HCT116 (cell line): ENCODE data around the gene EYA3. TPM values are rescaled to one million over a fixed set of nuclear protein-coding genes. Genes with fewer than 3 reads are reported as not detected.

ENCODE experiments used
- ATAC-seq: fragments of 200-7000 bp; cut with Tn5 transposase; 2 replicates; pipeline ENCODE4 v1.9.1; 2020; ENCODE audit warnings: mild to moderate bottlenecking, moderate library complexity
- BruUV-seq: library from RNA; stranded (reverse); fragments of 400-500 nt; replicated peaks from 2 replicates; lab custom pipeline; 2021; lab: Mats Ljungman, UMichigan
- CTCF ChIA-PET: fragments of 300-600 bp; sonication (Branson Sonifier 250); formaldehyde crosslinking; loops from one replicate; lab custom pipeline; 2021; ENCODE audit warnings: antibody characterized with exemption; lab: Charles Lee
- POLR2A ChIA-PET: fragments of 300-600, 350-600 bp; sonication (Branson Sonifier 250); formaldehyde crosslinking; loops from one replicate; lab custom pipeline; 2021; ENCODE audit warnings: antibody characterized with exemption; lab: Charles Lee
- RAD21 ChIA-PET, 2 experiments: fragments of 300-600 bp; sonication (Branson Sonifier 250); formaldehyde crosslinking; loops; one replicate each; lab custom pipeline; 2023; ENCODE audit warnings: low total read pairs in 2 of 2; ENCODE audit not compliant: uncharacterized antibody in 2 of 2, unreplicated experiment in 2 of 2, low non-redundant PET in 1 of 2; lab: Charles Lee
- DNase-seq: peaks from one replicate; pipeline ENCODE4 v3.0.0-alpha.2; 2010; ENCODE audit warnings: low read depth, low spot score
- H2AFZ ChIP-seq: fragments of 200-600 bp; shearing (Covaris generic), sonication (generic); 2 replicates; pipeline ENCODE4 v1.6.1; 2017; ENCODE audit warnings: low read depth, mixed run types, mixed read lengths, antibody characterized with exemption, low read length; ENCODE audit not compliant: poor library complexity, severe bottlenecking
- H3K27ac ChIP-seq: 2 replicates; pipeline ENCODE4 v1.5.1; 2012; ENCODE audit warnings: low read depth, low read length
- H3K27me3 ChIP-seq: fragments of 200-600 bp; sonication (generic); 2 replicates; pipeline ENCODE4 v1.6.1; 2016; ENCODE audit warnings: mixed run types, low read length, mixed read lengths; ENCODE audit not compliant: insufficient read depth
- H3K36me3 ChIP-seq, 2 experiments: fragments of 200-500 bp in 1 of 2; fragments of 200-600 bp in 1 of 2; sonication (Bioruptor generic) in 1 of 2; sonication (generic) in 1 of 2; 2 replicates each; pipeline versions ENCODE4 v1.5.1 to v1.6.1; 2014 to 2016; ENCODE audit warnings: low read length in 2 of 2, inconsistent platforms in 1 of 2, mixed read lengths in 1 of 2, mixed run types in 1 of 2; ENCODE audit not compliant: insufficient read depth in 2 of 2, control insufficient read depth in 1 of 2
- H3K4me1 ChIP-seq, 2 experiments: fragments of 200-600 bp in 1 of 2; sonication (generic) in 1 of 2; 2 replicates each; pipeline versions ENCODE4 v1.5.1 to v1.6.1; 2012 to 2017; ENCODE audit warnings: low read length in 2 of 2, inconsistent platforms in 1 of 2, mild to moderate bottlenecking in 1 of 2, mixed read lengths in 1 of 2, mixed run types in 1 of 2, moderate library complexity in 1 of 2; ENCODE audit not compliant: insufficient read depth in 2 of 2, control insufficient read depth in 1 of 2
- H3K4me2 ChIP-seq: fragments of 200-600 bp; sonication (generic); 2 replicates; pipeline ENCODE4 v1.6.1; 2017; ENCODE audit warnings: mixed run types, low read length, mixed read lengths
- H3K4me3 ChIP-seq, 2 experiments: fragments of 200-600 bp in 1 of 2; sonication (generic) in 1 of 2; replicated peaks in 1 of 2; 2 replicates each; pipeline ENCODE4 v1.5.1; 2011 to 2016; ENCODE audit warnings: low read length in 2 of 2, control low read depth in 1 of 2, low read depth in 1 of 2, mild to moderate bottlenecking in 1 of 2, mixed read lengths in 1 of 2, mixed run types in 1 of 2
- H3K79me2 ChIP-seq: fragments of 200-600 bp; sonication (generic); 2 replicates; pipeline ENCODE4 v1.6.1; 2017; ENCODE audit warnings: mild to moderate bottlenecking, mixed run types, low read length, moderate library complexity, mixed read lengths; ENCODE audit not compliant: insufficient read depth
- H3K9ac ChIP-seq: fragments of 200-600 bp; sonication (generic); 2 replicates; pipeline ENCODE4 v1.6.1; 2016; ENCODE audit warnings: low read length, mixed read lengths
- H3K9me2 ChIP-seq: fragments of 200-600 bp; sonication (generic), shearing (Covaris generic); 2 replicates; pipeline ENCODE4 v1.6.1; 2017; ENCODE audit warnings: mixed run types, mild to moderate bottlenecking, moderate library complexity; ENCODE audit not compliant: insufficient read depth
- H3K9me3 ChIP-seq, 2 experiments: fragments of 200-500 bp in 1 of 2; fragments of 200-600 bp in 1 of 2; sonication (Bioruptor generic) in 1 of 2; sonication (generic) in 1 of 2; 2 replicates each; pipeline ENCODE4 v1.6.1; 2014 to 2017; ENCODE audit warnings: low read length in 2 of 2, mixed read lengths in 2 of 2, inconsistent platforms in 1 of 2, low read depth in 1 of 2, mild to moderate bottlenecking in 1 of 2, mixed run types in 1 of 2, moderate library complexity in 1 of 2; ENCODE audit not compliant: control insufficient read depth in 1 of 2, insufficient read depth in 1 of 2
- H4K20me1 ChIP-seq: fragments of 200-600 bp; sonication (generic), shearing (Covaris generic); 2 replicates; pipeline ENCODE4 v1.6.1; 2017; ENCODE audit warnings: mixed run types, mild to moderate bottlenecking, moderate library complexity; ENCODE audit not compliant: insufficient read depth
- ATF3 ChIP-seq: IDR thresholded peaks from 2 replicates; pipeline ENCODE4 v1.6.1; 2012
- CEBPB ChIP-seq: IDR thresholded peaks from 2 replicates; pipeline ENCODE4 v1.6.1; 2012; ENCODE audit warnings: low read depth
- CTCF ChIP-seq, 3 experiments: fragments of 200-600 bp in 1 of 3; sonication (generic) in 1 of 3; IDR thresholded peaks in 2 of 3; conservative IDR thresholded peaks in 1 of 3; 2 replicates each; pipeline ENCODE4 v1.5.1; 2012 to 2017; ENCODE audit warnings: low read depth in 2 of 3, low read length in 2 of 3, antibody characterized with exemption in 1 of 3, borderline replicate concordance in 1 of 3, control low read depth in 1 of 3, mild to moderate bottlenecking in 1 of 3, mixed read lengths in 1 of 3, mixed run types in 1 of 3, moderate library complexity in 1 of 3; ENCODE audit not compliant: insufficient read depth in 1 of 3
- EZH2phosphoT487 ChIP-seq: fragments of 200-600 bp; IDR thresholded peaks from 2 replicates; pipeline ENCODE4 v1.6.1; 2018; ENCODE audit warnings: antibody characterized with exemption, borderline replicate concordance
- FOSL1 ChIP-seq: IDR thresholded peaks from 2 replicates; pipeline ENCODE4 v1.6.1; 2012; ENCODE audit warnings: low read depth
- MAX ChIP-seq: IDR thresholded peaks from 2 replicates; pipeline ENCODE4 v1.6.1; 2012
- POLR2A ChIP-seq: IDR thresholded peaks from 2 replicates; pipeline ENCODE4 v1.7.0; 2011; ENCODE audit warnings: borderline replicate concordance; ENCODE audit not compliant: insufficient read depth, insufficient read length; ENCODE audit errors: extremely low read depth
- RAD21 ChIP-seq: IDR thresholded peaks from 2 replicates; pipeline ENCODE4 v1.6.1; 2012; ENCODE audit warnings: low read depth, mild to moderate bottlenecking
- SIN3A ChIP-seq: IDR thresholded peaks from 2 replicates; pipeline ENCODE4 v1.6.1; 2012; ENCODE audit warnings: low read depth
- YY1 ChIP-seq: IDR thresholded peaks from 2 replicates; pipeline ENCODE4 v1.6.1; 2011; ENCODE audit warnings: low read length, low read depth, moderate library complexity, mild to moderate bottlenecking; ENCODE audit not compliant: insufficient replicate concordance; ENCODE audit errors: extremely low read depth
- ZFX ChIP-seq: fragments of 450-650 bp; IDR thresholded peaks from 2 replicates; pipeline ENCODE4 v1.6.1; 2017
- ZNF274 ChIP-seq: fragments of 200-500 bp; sonication (Bioruptor generic); IDR thresholded peaks from 2 replicates; pipeline ENCODE4 v1.6.1; 2014; ENCODE audit warnings: mild to moderate bottlenecking, low read depth, low read length, inconsistent platforms
- intact Hi-C: fragments of 100-400 bp; cut with micrococcal nuclease; formaldehyde crosslinking; loops from 2 replicates; pipeline ENCODE4 v1.10.0; 2022
- total RNA-seq: library from RNA; stranded (reverse); gene quantifications from one replicate; pipeline ENCODE4 v1.2.1, GENCODE V29; 2021; ENCODE audit not compliant: unreplicated experiment

The EYA3 gene
- total RNA-seq, 1 experiment from 2014 or later, result 25.9 TPM

- peaks cover 0 to 23% of the 10 kb centered on the region in 2 experiments; a peak in 3 of 4 replicates for H3K4me1 ChIP-seq
- H3K4me3 ChIP-seq, result no peak overlapping the region
- H3K27me3 ChIP-seq, result no peaks in the 10 kb centered on the region
- no peaks in the 10 kb centered on the region for H3K79me2 ChIP-seq
- DNase-seq (no peak), ATAC-seq (no peak)
- no peaks in the 10 kb centered on the region for H4K20me1 ChIP-seq
- TF ChIP-seq CTCF (IDR thresholded peaks at IDR 0.05 in 2 of 3, conservative IDR thresholded peaks at IDR 0.05 in 1 of 3; ENCODE audit: borderline replicate concordance in 1 of 3, insufficient read depth in 1 of 3, low read depth in 2 of 3, low read length in 2 of 3) (no peak), YY1 (no peak), FOSL1 (no peak), SIN3A (no peak), MAX (no peak), CEBPB (no peak), ZFX (no peak), RAD21 (no peak), EZH2phosphoT487 (no peak), POLR2A (no peak), ATF3 (no peak), ZNF274 (no peak)
- no peaks in the 10 kb centered on the region for H3K9me2 ChIP-seq
- H3K9me3 ChIP-seq, result no peaks in the 10 kb centered on the region
- no peaks in the 10 kb centered on the region for H3K36me3 ChIP-seq
- intact Hi-C loops, result no loop called here
- CTCF ChIA-PET, result no interaction called here
- H3K4me2 ChIP-seq, result no peak overlapping the region
- no peak overlapping the region for H3K27ac ChIP-seq
- H3K9ac ChIP-seq, result no peak overlapping the region
- RAD21 ChIA-PET, result no interaction called here
- POLR2A ChIA-PET, result no interaction called here
- H2AFZ ChIP-seq, result no peak overlapping the region
- no TSS peak for BruUV-seq
Observed at GRCh38 chr1:28108001-28108400, 19.6 kb upstream of the EYA3 start.
